AML-193 (cell line): ENCODE results near the gene SLC30A7.
"Not testable (repeated sequence)": the region's sequence is repeated elsewhere in the genome, so short reads cannot be mapped to it uniquely, and the experiment has no call there.

Experiments used
- DNase-seq, 2 experiments: peaks; one replicate each; lab custom pipeline; 2025; lab: John Stamatoyannopoulos, UW

Gene SLC30A7

DNA sequence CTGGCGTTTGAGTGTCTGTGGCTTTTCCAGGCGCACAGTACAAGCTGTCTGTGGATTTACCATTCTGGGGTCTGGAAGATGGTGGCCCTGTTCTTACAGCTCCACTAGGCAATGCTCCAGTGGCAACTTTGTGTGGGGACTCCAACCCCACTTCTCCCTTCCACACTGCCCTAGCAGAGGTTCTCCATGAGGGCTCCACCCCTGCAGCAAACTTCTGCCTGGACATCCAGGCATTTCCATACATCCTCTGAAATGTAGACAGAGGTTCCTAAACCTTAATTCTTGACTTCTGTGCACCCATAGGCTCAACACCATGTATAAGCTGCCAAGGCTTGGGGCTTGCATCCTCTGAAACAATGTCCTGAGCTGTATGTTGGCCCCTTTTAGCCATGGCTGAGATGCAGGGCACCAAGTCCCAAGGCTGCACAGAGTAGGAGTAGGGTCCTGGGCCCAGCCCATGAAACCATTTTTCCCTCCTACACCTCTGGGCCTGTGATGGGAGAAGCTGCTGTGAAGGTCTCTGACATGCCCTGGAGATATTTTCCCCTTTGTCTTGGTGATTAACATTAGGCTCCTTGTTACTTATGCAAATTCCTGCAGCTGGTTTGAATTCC is 5.9 kb upstream of the SLC30A7 start:
- DNase-seq, result not testable (repeated sequence)

DNA sequence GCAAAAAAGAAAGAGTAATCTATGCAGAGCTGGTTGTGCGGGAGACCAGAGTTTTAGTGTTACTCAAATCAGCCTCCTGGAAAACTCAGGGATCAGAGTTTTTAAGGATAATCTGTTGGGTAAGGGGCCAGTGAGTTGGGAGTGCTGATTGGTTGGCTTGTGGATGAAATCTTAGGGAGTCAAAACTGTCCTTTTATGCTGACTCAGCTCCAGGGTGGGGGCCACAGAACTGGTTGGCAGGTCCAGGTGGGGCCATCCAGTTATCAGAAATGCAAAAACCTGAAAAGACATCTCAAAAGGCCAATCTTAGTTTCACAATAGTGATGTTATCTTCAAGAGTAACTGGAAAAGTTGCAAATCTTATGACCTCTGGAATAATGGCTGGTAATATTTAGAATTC is 4.5 kb upstream of the SLC30A7 start:
- no peak for DNase-seq

DNA sequence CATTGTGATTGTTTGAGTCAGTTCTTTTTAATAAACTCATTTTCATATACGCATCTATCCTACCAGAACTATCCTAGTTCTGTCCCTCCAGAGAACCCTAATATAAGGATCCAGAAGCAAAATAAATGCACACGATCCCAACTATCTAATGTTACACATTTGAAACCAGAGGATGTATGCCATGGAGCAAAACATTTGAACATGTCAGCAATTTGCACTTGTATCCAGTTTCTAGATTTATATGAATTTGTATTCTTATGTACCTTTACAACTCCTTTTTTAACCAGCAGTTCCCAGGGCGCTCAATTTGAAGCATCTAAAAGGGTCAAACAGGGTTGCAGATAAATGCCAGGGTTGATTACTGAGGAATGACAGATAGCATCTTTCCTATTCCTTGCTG is 3.3 kb upstream of the SLC30A7 start:
- no peak for DNase-seq

DNA sequence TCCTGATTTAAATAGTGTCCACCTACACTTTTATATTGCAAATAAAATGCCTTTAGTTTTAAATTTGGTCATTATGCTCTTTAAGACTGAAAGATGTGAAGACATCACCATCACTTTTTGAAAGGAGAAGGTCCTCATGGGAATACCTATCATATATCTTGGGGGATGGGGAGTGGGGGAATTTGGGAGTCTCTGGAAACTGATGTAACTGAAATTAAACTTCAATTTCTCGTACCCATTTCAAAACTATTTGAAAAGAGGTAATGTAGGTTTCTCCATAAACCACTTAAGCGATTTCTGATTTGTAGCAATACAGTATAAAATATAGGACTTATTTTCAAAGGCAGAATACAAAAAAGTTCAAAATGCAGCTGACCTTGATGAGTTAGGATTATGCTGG is 2.2 kb upstream of the SLC30A7 start:
- no peak for DNase-seq

DNA sequence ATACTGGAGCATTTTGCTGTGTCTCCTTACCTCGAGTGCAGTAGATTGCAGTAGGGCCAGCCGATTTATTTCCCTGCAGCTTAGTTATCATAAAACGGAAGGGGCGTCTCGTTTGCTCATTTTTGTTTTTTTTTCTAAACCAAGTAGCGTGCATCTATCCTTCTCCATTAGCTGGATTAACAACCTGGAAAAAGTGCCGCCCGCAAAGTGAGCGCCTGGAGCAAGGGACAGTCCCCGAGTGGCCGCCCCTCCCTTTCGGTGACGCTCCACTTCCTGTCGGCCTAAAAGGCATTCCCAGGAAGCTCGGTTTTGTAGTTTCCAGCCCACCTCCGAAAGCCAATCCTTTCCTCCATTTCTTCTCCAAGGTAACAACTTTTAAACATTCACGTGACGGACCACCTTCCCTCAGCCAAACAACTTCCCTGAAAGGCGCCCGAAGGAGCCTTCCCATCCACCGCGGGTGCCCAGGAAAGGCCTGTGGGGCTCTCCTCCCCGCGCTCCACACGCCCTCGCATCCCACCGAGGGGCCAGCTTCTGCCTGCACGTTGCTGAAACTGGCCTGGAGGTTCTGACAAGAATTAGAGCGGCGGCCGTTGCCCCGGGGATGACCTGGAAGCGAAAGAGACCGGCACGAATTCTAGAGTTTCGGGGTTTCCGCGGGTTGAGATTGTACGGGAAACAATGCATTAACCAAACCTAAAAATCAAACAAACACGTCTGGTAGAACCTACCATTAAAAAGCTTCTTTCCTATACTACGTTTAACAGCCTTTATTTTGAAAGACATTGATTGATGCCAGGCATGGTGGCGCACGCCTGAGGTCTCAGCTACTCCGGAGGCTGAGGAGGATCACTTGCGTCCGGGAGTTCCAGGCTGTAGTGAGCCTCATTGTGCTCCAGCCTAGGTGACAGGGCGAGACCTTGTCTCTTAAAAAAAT is 1.0 kb upstream of the SLC30A7 start, which contains the start of gene EXTL2:
Gene EXTL2, minus strand, starts transcription at position 240 of the 937 bp plus-strand sequence. CDS start 6,085 bp downstream, outside the sequence.
- DNase-seq, result peak; percentile 39 to 43

DNA sequence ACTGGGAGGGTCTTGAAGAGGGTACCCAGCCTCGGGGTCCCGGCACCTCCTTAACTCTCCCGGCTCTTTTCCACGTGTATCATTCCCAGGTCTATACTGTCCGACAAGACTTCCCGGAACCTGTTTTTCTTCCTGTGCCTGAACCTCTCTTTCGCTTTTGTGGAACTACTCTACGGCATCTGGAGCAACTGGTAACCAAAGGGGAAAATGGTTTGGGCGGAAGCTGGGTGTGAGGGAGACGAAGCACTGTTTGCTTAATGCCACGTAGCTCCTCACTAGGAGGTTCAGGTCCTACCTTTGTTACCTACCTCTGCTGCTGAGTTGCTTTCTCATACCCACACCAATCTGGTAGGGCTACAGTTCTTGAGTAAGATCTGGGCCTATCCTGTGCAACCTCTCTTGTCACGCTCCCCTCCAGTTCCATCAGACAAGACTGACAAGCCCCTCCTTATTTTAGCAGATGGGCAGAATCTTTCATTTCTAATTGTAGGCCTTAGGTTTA is 642 bp downstream of the SLC30A7 start:
- DNase-seq, result peak; percentile 65 to 79

DNA sequence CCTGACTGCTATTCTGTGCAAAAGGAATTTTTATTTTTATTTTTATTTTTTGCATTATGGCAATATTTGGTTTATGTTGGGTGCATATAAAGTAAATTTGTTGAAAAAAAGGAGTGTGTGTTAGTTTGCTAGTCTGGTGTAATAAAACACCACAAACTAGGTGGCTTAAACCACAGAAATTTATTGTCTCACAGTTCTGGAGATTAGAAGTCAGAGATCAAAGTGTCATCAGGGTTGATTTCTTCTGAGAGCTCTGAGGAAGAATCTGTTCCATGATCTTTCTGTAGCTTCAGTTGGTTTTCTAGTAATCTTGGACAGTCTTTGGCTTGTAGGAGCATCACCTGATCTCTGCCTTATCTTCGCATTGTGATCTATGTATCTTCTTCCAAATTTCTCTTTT is 6.5 kb downstream of the SLC30A7 start:
- no peak for DNase-seq

DNA sequence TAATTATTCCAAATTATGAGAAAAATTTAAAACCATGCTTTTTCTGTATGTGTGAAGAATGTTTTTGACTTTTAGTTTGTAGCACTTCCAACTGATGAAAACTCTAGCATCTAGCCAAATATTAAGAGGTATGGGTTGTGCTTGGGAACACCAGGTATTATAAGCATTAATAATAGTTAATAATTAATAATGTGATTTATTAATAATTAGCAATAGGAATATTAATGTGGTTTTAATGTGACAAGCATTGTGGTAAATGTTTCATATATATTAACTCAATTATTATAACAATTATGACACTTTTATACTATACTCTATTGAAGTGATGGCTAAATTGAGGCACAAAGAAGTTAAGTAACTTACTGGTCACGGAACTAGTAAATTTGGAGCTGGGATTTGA is 7.9 kb downstream of the SLC30A7 start:
- no peak for DNase-seq

DNA sequence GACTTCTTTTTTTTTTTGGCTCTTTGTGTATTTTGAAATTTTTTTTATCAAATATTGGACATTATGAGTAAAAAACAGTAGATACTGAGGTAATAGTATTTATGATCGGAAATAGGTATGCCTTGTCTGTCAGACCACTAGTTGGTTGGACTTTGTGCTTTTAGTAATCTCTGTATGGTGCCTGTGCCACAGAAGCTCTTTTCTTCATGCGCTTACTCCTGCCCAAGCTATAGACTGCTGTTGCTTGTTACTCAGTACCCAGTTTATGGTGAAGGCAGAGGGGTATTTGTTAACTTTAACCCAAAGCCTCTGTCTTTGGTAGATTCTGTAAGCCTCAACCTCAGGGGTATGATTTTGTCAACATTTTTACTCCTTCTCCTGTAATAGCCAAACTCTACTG is 8.6 kb downstream of the SLC30A7 start:
- DNase-seq, result no peak

DNA sequence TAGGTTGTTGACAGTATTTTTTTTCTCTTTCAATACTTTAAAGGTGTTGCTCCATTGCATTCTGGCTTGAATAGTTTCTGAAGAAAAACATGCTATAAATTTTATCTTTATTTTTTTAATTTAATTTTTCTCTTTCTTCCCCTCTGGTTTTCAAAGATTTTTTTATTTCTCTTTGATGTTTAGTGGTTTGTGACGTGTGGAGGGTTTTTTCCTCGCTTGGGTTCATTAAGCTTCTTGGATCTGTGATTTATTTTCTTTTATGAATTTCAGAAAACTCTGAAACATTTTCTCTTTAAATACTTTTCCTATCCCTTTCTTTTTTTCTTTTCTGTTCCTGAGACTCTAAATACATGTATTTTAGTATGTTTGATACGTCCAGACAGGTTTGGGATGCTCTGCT is 9.3 kb downstream of the SLC30A7 start:
- no peak for DNase-seq

DNA sequence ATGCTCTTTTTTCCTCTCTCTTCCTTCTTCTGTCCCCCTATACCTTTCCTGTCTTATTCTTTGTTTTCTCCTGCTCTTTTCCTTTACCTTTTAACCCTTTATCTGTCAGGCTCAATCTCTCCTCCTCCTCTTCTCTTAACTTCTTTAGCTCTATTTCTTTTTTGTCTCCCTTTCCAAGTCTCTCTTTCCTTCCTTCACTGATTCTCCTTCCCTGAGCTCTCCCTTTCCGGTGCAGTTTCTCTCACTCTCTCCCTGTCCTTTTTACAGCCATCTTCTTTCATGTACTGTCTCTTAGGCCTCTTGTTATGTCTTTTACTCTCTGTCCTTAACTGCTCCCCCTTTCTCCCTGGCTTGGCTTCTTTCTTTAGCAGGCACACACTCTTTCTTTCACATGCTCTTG is 12.0 kb downstream of the SLC30A7 start:
- DNase-seq, result no peak

DNA sequence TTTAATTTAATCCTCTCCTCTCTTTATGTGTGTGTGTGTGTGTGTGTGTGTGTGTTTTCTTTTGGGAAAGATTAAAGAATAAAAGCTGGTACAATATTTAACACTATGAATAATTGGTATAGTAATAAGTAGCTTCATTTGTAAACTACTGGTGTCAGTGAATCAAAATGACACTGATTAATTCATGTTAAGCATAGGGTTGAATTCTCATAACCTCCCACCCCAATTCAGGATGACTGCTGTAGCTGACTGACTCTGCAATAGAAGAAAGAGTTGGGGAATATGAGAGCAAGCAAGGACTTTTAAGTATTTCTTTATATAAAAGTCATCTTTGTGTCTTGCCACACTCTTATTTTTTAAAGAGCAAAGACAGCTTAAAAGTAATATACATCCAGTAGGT is 13.1 kb downstream of the SLC30A7 start:
- DNase-seq, result no peak

DNA sequence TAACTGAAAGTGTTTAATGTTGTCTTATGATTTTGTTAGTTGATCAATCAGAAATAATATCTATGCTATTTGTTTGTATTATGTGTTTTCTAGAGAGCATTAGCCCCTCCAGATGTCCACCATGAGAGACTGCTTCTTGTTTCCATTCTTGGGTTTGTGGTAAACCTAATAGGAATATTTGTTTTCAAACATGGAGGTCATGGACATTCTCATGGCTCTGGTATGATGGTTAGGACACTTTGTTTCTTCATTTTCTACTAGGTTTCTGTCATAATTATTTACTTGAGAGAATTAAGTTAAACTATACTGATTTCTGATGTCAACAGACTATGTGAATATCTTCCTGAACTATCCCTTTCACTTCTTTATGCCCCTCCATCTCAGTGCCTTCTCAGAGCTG is 16.1 kb downstream of the SLC30A7 start:
- DNase-seq, result no peak

DNA sequence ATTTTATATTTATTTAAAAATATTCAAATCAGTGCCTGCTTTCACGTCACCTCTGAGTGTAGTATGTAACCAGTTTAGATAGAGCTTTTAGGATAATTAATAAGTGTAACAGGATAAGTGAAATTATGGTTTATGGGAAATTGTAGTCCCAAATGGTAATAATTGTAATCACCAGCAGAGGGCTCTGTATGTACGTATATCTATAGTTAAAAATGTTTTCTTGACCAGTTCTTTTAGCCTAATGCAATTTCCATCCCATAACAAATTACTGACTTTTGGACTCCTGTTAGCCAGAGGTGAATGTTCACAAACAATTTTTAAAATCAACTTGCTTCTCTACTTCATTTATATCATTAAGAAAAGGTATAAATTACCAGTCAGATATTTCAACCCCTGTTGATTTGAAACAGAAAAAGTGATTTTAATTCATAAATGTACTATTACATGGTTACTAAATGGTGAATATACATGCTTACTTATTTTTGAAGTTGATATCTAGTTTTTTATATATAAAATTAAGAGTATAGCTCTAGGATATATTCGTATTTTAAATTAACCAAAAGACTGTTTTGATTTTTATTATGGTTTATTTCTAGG is 25.3 kb downstream of the SLC30A7 start:
- peak; percentile 40 to 44 for DNase-seq

DNA sequence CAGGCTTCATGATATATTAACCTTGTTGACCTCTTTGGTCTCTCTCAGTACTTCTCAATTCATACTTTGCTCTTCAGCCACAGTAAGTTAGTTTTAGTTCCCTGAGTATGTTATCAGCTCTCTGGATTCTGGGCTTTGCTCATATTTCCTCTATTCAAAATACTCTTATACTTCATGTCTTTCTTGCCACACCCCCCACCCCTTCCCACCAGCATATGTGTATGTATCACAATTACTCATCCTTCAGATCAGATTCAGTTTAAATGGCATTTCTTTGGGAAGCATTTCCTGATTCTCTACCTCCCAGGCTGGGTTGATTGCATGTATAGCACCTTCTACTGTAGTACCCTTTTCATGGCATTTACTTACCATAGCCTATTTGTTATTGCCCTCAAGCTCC is 28.3 kb downstream of the SLC30A7 start:
- DNase-seq, result no peak

DNA sequence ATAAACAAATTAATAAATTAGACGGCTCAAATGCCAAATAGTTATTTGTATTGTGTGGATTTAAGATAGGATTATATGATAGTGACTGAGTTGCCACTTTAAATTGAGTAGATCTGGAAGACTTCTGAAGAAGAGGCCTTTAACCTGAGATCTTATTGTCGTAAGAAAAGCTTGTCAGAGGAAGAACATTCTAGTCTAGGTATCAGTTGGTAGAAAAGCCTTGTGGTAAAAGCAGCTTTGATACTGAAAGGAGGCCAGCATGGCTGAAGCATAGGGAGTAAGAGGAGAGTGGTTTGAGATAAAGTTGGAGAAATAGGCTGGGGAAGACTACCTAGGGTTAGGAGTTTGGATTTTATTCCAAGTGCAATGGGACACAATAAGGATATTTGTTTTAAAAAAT is 29.1 kb downstream of the SLC30A7 start:
- no peak for DNase-seq

DNA sequence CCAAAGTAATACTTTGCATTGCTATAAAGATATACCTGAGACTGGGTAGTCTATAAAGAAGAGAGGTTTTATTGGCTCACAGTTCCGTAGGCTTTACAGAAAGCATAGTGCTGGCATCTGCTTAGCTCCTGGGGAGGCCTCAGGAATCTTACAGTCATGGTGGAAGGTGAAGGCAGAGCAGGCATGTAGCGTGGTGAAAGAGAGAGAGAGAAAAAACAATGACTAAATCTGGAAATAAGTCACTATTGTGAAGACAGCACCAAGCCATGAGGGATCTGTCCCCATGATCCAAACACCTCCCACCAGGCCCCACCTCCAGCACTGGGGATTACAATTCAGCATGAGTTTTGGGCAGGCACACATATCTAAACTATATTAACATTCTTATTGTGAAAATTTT is 30.4 kb downstream of the SLC30A7 start:
- DNase-seq, result no peak

DNA sequence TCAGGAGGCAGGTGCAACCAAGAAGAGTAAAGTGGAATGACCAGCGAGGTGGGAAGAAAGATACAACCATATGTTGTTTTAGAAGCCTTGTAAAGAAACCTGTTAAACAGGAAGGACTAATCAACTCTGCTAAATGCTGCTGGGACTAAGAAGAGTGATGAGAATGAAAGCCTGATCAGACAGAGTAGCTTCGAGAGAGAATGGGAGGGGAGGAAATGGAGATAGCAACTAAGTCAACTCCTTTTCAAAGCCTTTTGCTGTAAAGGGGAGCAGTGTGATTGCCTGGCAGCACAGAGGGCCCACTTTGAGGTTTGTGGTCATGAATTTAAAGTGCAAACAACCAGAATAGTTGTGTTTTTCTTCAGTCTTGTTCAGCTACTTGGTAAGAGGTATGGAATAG is 31.4 kb downstream of the SLC30A7 start:
- DNase-seq, result no peak

DNA sequence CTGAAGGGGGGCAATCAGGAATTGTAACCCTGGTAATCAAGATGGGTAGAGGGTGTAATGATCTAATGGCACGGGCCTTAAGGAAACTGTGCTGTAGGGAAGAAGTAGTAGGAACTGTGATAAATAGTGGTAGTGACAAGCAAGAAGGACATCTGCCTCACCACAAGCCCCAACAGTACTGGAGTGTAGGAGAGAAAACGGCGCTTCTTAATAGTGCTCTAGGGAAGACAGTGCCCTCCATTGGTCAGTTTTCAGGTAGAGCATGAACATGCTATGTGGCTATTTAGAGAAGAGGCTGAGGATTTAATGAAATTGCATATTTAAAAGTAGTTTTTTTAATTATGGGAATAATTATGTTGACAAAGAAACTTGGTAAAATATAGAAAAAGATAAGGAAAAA is 32.2 kb downstream of the SLC30A7 start:
- no peak for DNase-seq

DNA sequence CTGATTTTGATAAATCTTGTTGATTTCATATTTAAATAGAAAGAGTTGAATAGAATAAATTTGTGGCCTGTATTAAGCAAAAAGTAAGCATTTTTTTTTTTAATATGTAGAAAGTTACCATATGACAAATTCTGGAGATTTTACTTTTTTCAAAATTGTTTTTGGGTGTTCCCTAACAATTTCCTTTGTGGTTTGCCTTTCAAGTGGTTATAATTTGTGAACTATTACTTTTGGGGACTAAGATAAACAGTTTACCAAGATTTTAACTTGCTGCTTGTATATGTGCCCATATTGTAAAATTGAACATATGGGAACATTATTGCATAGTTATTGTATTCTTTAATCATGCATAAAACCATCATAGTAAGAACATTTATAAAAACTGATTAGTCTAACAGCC is 34.6 kb downstream of the SLC30A7 start:
- DNase-seq, result no peak

DNA sequence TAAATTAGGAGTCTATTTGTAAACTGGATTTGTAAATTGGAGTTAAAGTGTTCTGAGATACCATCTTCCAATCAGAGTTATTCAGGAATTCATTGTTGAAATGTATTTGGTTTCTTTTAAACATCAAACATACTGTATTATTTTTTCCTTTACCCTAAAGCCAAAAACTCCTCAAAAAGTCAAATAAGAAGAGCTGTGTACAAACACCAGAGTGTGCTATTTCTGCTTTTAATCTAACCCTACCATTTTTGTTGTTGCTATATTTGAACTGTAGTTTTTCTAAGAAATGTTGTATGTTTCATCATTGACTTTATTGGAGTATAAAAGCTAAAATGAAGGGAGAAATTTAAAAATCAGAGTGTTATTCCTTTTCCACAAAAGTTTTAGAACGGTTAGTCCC is 35.8 kb downstream of the SLC30A7 start:
- no peak for DNase-seq

DNA sequence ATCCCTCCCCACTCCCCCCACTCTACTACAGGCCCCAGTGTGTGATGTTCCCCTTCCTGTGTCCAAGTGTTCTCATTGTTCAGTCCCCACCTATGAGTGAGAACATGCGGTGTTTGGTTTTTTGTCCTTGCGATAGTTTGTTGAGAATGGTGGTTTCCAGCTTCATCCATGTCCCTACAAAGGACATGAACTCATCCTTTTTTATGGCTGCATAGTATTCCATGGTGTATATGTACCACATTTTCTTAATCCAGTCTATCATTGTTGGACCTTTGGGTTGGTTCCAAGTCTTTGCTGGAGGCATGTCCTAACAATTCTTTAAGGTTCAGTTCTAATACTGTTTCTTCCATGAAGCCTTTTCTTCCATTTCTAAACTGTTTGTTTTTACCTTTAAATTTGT is 37.7 kb downstream of the SLC30A7 start:
- not testable (repeated sequence) for DNase-seq
